Tibial nerve (tissue), 4 donors: ENCODE results near the gene GPR158.

Experiments used
- EP300 ChIP-seq, 2 donors: sonication (generic); formaldehyde crosslinking; IDR thresholded peaks; one replicate each; pipeline ENCODE4 v1.6.1; 2017; ENCODE audit warnings: antibody characterized with exemption in 2 of 2, mild to moderate bottlenecking in 1 of 2
- POLR2A ChIP-seq, 2 donors: fragments of 450-650 bp; IDR thresholded peaks; one replicate each; pipeline ENCODE4 v1.6.1; 2017; ENCODE audit warnings: antibody characterized with exemption in 2 of 2, mild to moderate bottlenecking in 2 of 2, moderate library complexity in 2 of 2
- TF ChIP-seq, protein P1 (sequence below), 5 experiments: fragments of 200-600 bp in 3 of 5; fragments of 450-650 bp in 2 of 5; sonication (generic) in 3 of 5; IDR thresholded peaks; one replicate each; pipeline ENCODE4 v1.5.1; 2016 to 2019; ENCODE audit warnings: antibody characterized with exemption in 5 of 5, mild to moderate bottlenecking in 3 of 5, moderate library complexity in 2 of 5

DNA sequence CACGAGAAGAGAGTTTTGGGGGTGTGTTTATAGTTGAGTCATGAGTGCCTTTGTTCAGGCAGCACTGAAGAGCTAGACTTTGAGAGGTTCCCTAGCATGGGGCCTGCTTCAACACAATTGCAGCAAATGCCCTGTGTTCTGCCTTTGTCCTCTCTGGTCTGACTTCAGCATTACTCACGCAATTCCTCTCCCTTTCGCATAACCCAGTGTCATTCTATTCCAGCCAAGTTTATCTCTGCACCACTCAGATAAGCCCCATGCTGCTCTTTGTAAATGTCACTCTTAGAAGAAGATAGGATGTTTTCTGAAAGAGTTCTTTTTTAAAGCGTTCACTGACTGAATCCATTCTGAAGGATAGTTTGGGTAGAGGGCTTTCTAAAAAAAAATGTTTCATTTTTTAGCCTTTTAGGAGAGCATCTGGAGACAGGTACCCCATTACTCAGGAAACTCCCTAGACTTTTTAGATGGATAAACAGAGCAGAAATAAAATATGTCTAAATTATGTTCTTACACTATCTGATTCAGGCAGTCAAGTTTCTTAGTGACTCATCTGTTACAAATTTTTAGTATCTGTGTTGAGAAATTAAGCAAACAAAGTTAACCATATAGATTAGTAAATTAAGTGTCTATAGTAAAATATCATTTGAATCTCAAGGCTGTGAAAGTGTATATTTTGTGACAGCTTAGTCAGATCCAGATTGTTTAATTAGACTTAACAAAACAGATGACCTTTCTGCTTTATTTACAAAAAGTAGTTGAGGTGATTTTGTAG lies 318.5 kb downstream of the GPR158 start:
- TF ChIP-seq, protein P1, sequence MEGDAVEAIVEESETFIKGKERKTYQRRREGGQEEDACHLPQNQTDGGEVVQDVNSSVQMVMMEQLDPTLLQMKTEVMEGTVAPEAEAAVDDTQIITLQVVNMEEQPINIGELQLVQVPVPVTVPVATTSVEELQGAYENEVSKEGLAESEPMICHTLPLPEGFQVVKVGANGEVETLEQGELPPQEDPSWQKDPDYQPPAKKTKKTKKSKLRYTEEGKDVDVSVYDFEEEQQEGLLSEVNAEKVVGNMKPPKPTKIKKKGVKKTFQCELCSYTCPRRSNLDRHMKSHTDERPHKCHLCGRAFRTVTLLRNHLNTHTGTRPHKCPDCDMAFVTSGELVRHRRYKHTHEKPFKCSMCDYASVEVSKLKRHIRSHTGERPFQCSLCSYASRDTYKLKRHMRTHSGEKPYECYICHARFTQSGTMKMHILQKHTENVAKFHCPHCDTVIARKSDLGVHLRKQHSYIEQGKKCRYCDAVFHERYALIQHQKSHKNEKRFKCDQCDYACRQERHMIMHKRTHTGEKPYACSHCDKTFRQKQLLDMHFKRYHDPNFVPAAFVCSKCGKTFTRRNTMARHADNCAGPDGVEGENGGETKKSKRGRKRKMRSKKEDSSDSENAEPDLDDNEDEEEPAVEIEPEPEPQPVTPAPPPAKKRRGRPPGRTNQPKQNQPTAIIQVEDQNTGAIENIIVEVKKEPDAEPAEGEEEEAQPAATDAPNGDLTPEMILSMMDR (IDR thresholded peaks at IDR 0.05) = no peak
- no peak for TF ChIP-seq POLR2A (IDR thresholded peaks at IDR 0.05)
- no peak for TF ChIP-seq EP300 (IDR thresholded peaks at IDR 0.05)
